Fibroblast of the conjunctiva (primary cell): ENCODE measurements around the gene LTBR.

ENCODE experiments used
- DNase-seq: peaks from one replicate; pipeline ENCODE4 v3.0.0-alpha.2; 2010; ENCODE audit warnings: low read depth

Gene LTBR

GRCh38 chr12:6384499-6385436 lies 806 bp downstream of the LTBR start:
- no peak for DNase-seq

- DNase-seq: no peak
Observed at GRCh38 chr12:6386038-6386437, 2.1 kb downstream of the LTBR start.

- no peak for DNase-seq
Observed at GRCh38 chr12:6386491-6386890, 2.5 kb downstream of the LTBR start.

- DNase-seq: no peak
Observed at GRCh38 chr12:6387541-6387940, 3.6 kb downstream of the LTBR start.

GRCh38 chr12:6390084-6390799 lies 6.3 kb downstream of the LTBR start:
- DNase-seq: no peak

GRCh38 chr12:6391013-6391412 lies 7.1 kb downstream of the LTBR start:
- DNase-seq: no peak

GRCh38 chr12:6392504-6392903 lies 8.5 kb downstream of the LTBR start:
- DNase-seq: no peak

- DNase-seq: no peak
Observed at GRCh38 chr12:6393109-6393508, 9.1 kb downstream of the LTBR start.

GRCh38 chr12:6394398-6394797 lies 10.4 kb downstream of the LTBR start:
- no peak for DNase-seq

- DNase-seq: no peak
Observed at GRCh38 chr12:6396031-6396430, 12.1 kb downstream of the LTBR start.

- DNase-seq: no peak
Observed at GRCh38 chr12:6399884-6400644, 16.1 kb downstream of the LTBR start.

GRCh38 chr12:6404390-6404789 lies 20.4 kb downstream of the LTBR start:
- no peak for DNase-seq

GRCh38 chr12:6405963-6406362 lies 22.0 kb downstream of the LTBR start:
- DNase-seq: no peak

- no peak for DNase-seq
Observed at GRCh38 chr12:6407236-6407954, 23.4 kb downstream of the LTBR start.

- DNase-seq: no peak
Observed at GRCh38 chr12:6416596-6416995, 32.6 kb downstream of the LTBR start.

- DNase-seq: no peak
Observed at GRCh38 chr12:6418796-6419195, 34.8 kb downstream of the LTBR start.

GRCh38 chr12:6420364-6420763 lies 36.4 kb downstream of the LTBR start:
- DNase-seq: no peak

- DNase-seq: peak; percentile 89
Observed at GRCh38 chr12:6423267-6424007, 39.5 kb downstream of the LTBR start.

GRCh38 chr12:6424008-6424347 lies 40.0 kb downstream of the LTBR start:
- DNase-seq: no peak

- DNase-seq: no peak
Observed at GRCh38 chr12:6424866-6425265, 40.9 kb downstream of the LTBR start.
